NCI-H1092 (cell line): ENCODE data around the gene ADD2.

Experiments
- DNase-seq: peaks from one replicate; lab custom pipeline; 2025; lab: John Stamatoyannopoulos, UW

The ADD2 gene

GRCh38 chr2:70785137-70785911 lies 17.3 kb upstream of the ADD2 start:
- no peak for DNase-seq

GRCh38 chr2:70784320-70784719 lies 16.3 kb upstream of the ADD2 start:
- no peak for DNase-seq

GRCh38 chr2:70779911-70780545 lies 12.0 kb upstream of the ADD2 start:
- no peak for DNase-seq

GRCh38 chr2:70779491-70779890 lies 11.5 kb upstream of the ADD2 start:
- DNase-seq: no peak

- no peak for DNase-seq
Measured at GRCh38 chr2:70778676-70779075, 10.7 kb upstream of the ADD2 start.

GRCh38 chr2:70777450-70777849 lies 9.4 kb upstream of the ADD2 start:
- DNase-seq: no peak

GRCh38 chr2:70776266-70776665 lies 8.3 kb upstream of the ADD2 start:
- no peak for DNase-seq

GRCh38 chr2:70775141-70775540 lies 7.1 kb upstream of the ADD2 start:
- no peak for DNase-seq

GRCh38 chr2:70772486-70773155 lies 4.6 kb upstream of the ADD2 start:
- DNase-seq: no peak

- DNase-seq: no peak
Measured at GRCh38 chr2:70771446-70771845, 3.4 kb upstream of the ADD2 start.

- no peak for DNase-seq
Measured at GRCh38 chr2:70769450-70769849, 1.4 kb upstream of the ADD2 start.

- no peak for DNase-seq
Measured at GRCh38 chr2:70768590-70769085, 638 bp upstream of the ADD2 start.

GRCh38 chr2:70767079-70767698 lies 811 bp downstream of the ADD2 start:
- peak; percentile 47 for DNase-seq

GRCh38 chr2:70766357-70767078 lies 1.5 kb downstream of the ADD2 start:
- no peak for DNase-seq

- no peak for DNase-seq
Measured at GRCh38 chr2:70765507-70765906, 2.5 kb downstream of the ADD2 start.

GRCh38 chr2:70759446-70759845 lies 8.6 kb downstream of the ADD2 start:
- no peak for DNase-seq

- no peak for DNase-seq
Measured at GRCh38 chr2:70757966-70758365, 10.0 kb downstream of the ADD2 start.

GRCh38 chr2:70757360-70757759 lies 10.6 kb downstream of the ADD2 start:
- no peak for DNase-seq

- DNase-seq: no peak
Measured at GRCh38 chr2:70756128-70756527, 11.9 kb downstream of the ADD2 start.

GRCh38 chr2:70753902-70754301 lies 14.1 kb downstream of the ADD2 start:
- DNase-seq: no peak

GRCh38 chr2:70753031-70753430 lies 15.0 kb downstream of the ADD2 start:
- DNase-seq: no peak

- DNase-seq: no peak
Measured at GRCh38 chr2:70752396-70752795, 15.6 kb downstream of the ADD2 start.
